Measurements from ENCODE around the gene GLG1.
"Not testable (repeated sequence)": the region's sequence is repeated elsewhere in the genome, so short reads cannot be mapped to it uniquely, and the experiment has no call there.

GLG1 gene

GRCh38 chr16:74430036-74430712 is 176.7 kb downstream of the GLG1 start:
- H2AFZ ChIP-seq (ENCODE audit: low read depth, low read length); H3K27ac ChIP-seq (ENCODE audit: low read length); H3K9ac ChIP-seq (ENCODE audit: low read depth, low read length); H3K79me2 ChIP-seq (ENCODE audit: insufficient read depth, low read length); H3K36me3 ChIP-seq (ENCODE audit: insufficient read depth, low read length); H3K4me2 ChIP-seq (ENCODE audit: insufficient read depth, low read length); H4K20me1 ChIP-seq (ENCODE audit: insufficient read depth, low read length); H3K4me3 ChIP-seq (ENCODE audit: low read depth in 1 of 2, low read length in 2 of 2); H3K4me1 ChIP-seq (ENCODE audit: insufficient read depth, low read length); H3K27me3 ChIP-seq (ENCODE audit: insufficient read depth, low read length, poor library complexity); H3K9me3 ChIP-seq (ENCODE audit: insufficient read depth, low read length, severe bottlenecking): not testable (repeated sequence)
- TF ChIP-seq, protein P1, sequence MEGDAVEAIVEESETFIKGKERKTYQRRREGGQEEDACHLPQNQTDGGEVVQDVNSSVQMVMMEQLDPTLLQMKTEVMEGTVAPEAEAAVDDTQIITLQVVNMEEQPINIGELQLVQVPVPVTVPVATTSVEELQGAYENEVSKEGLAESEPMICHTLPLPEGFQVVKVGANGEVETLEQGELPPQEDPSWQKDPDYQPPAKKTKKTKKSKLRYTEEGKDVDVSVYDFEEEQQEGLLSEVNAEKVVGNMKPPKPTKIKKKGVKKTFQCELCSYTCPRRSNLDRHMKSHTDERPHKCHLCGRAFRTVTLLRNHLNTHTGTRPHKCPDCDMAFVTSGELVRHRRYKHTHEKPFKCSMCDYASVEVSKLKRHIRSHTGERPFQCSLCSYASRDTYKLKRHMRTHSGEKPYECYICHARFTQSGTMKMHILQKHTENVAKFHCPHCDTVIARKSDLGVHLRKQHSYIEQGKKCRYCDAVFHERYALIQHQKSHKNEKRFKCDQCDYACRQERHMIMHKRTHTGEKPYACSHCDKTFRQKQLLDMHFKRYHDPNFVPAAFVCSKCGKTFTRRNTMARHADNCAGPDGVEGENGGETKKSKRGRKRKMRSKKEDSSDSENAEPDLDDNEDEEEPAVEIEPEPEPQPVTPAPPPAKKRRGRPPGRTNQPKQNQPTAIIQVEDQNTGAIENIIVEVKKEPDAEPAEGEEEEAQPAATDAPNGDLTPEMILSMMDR (IDR thresholded peaks at IDR 0.05; ENCODE audit: borderline replicate concordance, extremely low read depth, low read length, poor library complexity, severe bottlenecking), result peak; percentile 76
- ATAC-seq (ENCODE audit: insufficient read depth, low read depth) (peak; percentile 94), DNase-seq (peak; percentile 65)

DNA sequence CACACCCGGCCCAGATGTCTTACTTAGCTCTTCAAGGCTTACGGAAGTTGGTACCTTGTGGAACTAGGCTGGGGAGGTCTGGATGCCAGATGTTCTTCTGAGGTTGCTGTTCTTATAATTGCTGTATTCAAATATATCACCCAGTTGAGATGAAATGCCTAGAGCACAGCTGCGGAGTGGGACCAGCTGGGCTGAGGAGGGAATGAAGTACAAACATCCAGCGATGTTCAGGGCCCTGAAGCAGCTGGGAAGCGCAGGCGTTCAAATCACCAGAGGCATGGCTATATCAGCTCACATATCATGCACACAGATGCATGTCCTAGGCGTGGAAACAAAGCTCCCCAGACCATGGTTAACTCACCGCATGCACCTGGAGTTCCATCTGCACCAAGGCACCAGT is 178.4 kb downstream of the GLG1 start:
- not testable (repeated sequence) for H2AFZ ChIP-seq (ENCODE audit: low read depth, low read length); H3K9me3 ChIP-seq (ENCODE audit: insufficient read depth, low read length, severe bottlenecking); H3K4me3 ChIP-seq (ENCODE audit: low read depth in 1 of 2, low read length in 2 of 2); H3K4me2 ChIP-seq (ENCODE audit: insufficient read depth, low read length); H4K20me1 ChIP-seq (ENCODE audit: insufficient read depth, low read length); H3K27ac ChIP-seq (ENCODE audit: low read length); H3K79me2 ChIP-seq (ENCODE audit: insufficient read depth, low read length); H3K36me3 ChIP-seq (ENCODE audit: insufficient read depth, low read length); ATAC-seq (ENCODE audit: insufficient read depth, low read depth); H3K27me3 ChIP-seq (ENCODE audit: insufficient read depth, low read length, poor library complexity); H3K9ac ChIP-seq (ENCODE audit: low read depth, low read length); DNase-seq; H3K4me1 ChIP-seq (ENCODE audit: insufficient read depth, low read length)

- not testable (repeated sequence) for H3K4me1 ChIP-seq (ENCODE audit: insufficient read depth, low read length); H3K9ac ChIP-seq (ENCODE audit: low read depth, low read length); H3K4me3 ChIP-seq (ENCODE audit: low read depth in 1 of 2, low read length in 2 of 2); H3K36me3 ChIP-seq (ENCODE audit: insufficient read depth, low read length); H3K79me2 ChIP-seq (ENCODE audit: insufficient read depth, low read length); H3K27me3 ChIP-seq (ENCODE audit: insufficient read depth, low read length, poor library complexity); H3K27ac ChIP-seq (ENCODE audit: low read length); ATAC-seq (ENCODE audit: insufficient read depth, low read depth); H4K20me1 ChIP-seq (ENCODE audit: insufficient read depth, low read length); H3K9me3 ChIP-seq (ENCODE audit: insufficient read depth, low read length, severe bottlenecking); DNase-seq; H3K4me2 ChIP-seq (ENCODE audit: insufficient read depth, low read length); H2AFZ ChIP-seq (ENCODE audit: low read depth, low read length)
Observed at GRCh38 chr16:74425751-74426150, 181.2 kb downstream of the GLG1 start.

DNA sequence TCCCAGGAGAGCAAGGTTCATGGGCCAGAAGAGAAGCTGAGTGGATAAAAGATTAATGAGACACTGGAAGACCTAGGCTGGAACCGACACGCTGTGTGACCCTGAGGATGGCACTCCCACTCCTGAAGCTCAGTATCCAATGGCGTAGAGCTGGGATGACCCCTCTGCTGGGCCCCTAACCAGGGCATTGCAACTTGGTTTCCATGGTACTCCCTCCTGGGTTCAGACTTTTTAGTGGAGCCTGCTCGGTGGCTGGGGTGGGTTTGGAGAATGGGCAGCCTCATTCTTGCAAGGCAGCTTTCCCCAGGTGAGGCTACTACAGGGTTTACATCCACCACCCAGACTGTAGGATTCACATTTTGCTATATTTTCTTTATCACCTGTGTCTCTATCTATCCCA is 183.2 kb downstream of the GLG1 start:
- not testable (repeated sequence) for H3K4me3 ChIP-seq (ENCODE audit: low read depth in 1 of 2, low read length in 2 of 2); H3K4me2 ChIP-seq (ENCODE audit: insufficient read depth, low read length); H3K79me2 ChIP-seq (ENCODE audit: insufficient read depth, low read length); H3K9ac ChIP-seq (ENCODE audit: low read depth, low read length); H4K20me1 ChIP-seq (ENCODE audit: insufficient read depth, low read length); DNase-seq; H3K9me3 ChIP-seq (ENCODE audit: insufficient read depth, low read length, severe bottlenecking); H2AFZ ChIP-seq (ENCODE audit: low read depth, low read length); H3K27me3 ChIP-seq (ENCODE audit: insufficient read depth, low read length, poor library complexity); ATAC-seq (ENCODE audit: insufficient read depth, low read depth); H3K4me1 ChIP-seq (ENCODE audit: insufficient read depth, low read length); H3K36me3 ChIP-seq (ENCODE audit: insufficient read depth, low read length); H3K27ac ChIP-seq (ENCODE audit: low read length)

- H3K9me3 ChIP-seq (ENCODE audit: insufficient read depth, low read length, severe bottlenecking); H3K9ac ChIP-seq (ENCODE audit: low read depth, low read length); H3K36me3 ChIP-seq (ENCODE audit: insufficient read depth, low read length); H3K27ac ChIP-seq (ENCODE audit: low read length); H3K27me3 ChIP-seq (ENCODE audit: insufficient read depth, low read length, poor library complexity); H2AFZ ChIP-seq (ENCODE audit: low read depth, low read length); DNase-seq; H3K4me1 ChIP-seq (ENCODE audit: insufficient read depth, low read length); H3K4me3 ChIP-seq (ENCODE audit: low read depth in 1 of 2, low read length in 2 of 2); ATAC-seq (ENCODE audit: insufficient read depth, low read depth); H3K79me2 ChIP-seq (ENCODE audit: insufficient read depth, low read length); H4K20me1 ChIP-seq (ENCODE audit: insufficient read depth, low read length); H3K4me2 ChIP-seq (ENCODE audit: insufficient read depth, low read length): not testable (repeated sequence)
Observed at GRCh38 chr16:74422086-74422485, 184.8 kb downstream of the GLG1 start.

GRCh38 chr16:74421482-74421785 is 185.5 kb downstream of the GLG1 start:
- not testable (repeated sequence) for H4K20me1 ChIP-seq (ENCODE audit: insufficient read depth, low read length); ATAC-seq (ENCODE audit: insufficient read depth, low read depth); H2AFZ ChIP-seq (ENCODE audit: low read depth, low read length); H3K36me3 ChIP-seq (ENCODE audit: insufficient read depth, low read length); DNase-seq; H3K4me1 ChIP-seq (ENCODE audit: insufficient read depth, low read length); H3K4me2 ChIP-seq (ENCODE audit: insufficient read depth, low read length); H3K9ac ChIP-seq (ENCODE audit: low read depth, low read length); H3K4me3 ChIP-seq (ENCODE audit: low read depth in 1 of 2, low read length in 2 of 2); H3K27me3 ChIP-seq (ENCODE audit: insufficient read depth, low read length, poor library complexity); H3K79me2 ChIP-seq (ENCODE audit: insufficient read depth, low read length); H3K9me3 ChIP-seq (ENCODE audit: insufficient read depth, low read length, severe bottlenecking); H3K27ac ChIP-seq (ENCODE audit: low read length)

- not testable (repeated sequence) for H3K4me2 ChIP-seq (ENCODE audit: insufficient read depth, low read length); H3K79me2 ChIP-seq (ENCODE audit: insufficient read depth, low read length); H3K9ac ChIP-seq (ENCODE audit: low read depth, low read length); H2AFZ ChIP-seq (ENCODE audit: low read depth, low read length); H3K27ac ChIP-seq (ENCODE audit: low read length); H3K4me3 ChIP-seq (ENCODE audit: low read depth in 1 of 2, low read length in 2 of 2); H4K20me1 ChIP-seq (ENCODE audit: insufficient read depth, low read length); H3K4me1 ChIP-seq (ENCODE audit: insufficient read depth, low read length); H3K36me3 ChIP-seq (ENCODE audit: insufficient read depth, low read length); DNase-seq; H3K27me3 ChIP-seq (ENCODE audit: insufficient read depth, low read length, poor library complexity); H3K9me3 ChIP-seq (ENCODE audit: insufficient read depth, low read length, severe bottlenecking)
- 0 out of 3 replicates have a peak, but pooled peaks have one; percentile 19 for ATAC-seq (ENCODE audit: insufficient read depth, low read depth)
Observed at GRCh38 chr16:74420612-74421481, 186.1 kb downstream of the GLG1 start, which contains the start of gene CLEC18B. CLEC18B (minus strand) TSS chr16:74421478; CDS start chr16:74421270, 208 bp downstream.

All from DND-41 (cell line).